Epithelial cell of proximal tubule (primary cell): ENCODE results near the gene MAGI2. TPM values are rescaled to one million over a fixed set of nuclear protein-coding genes. Genes with fewer than 3 reads are reported as not detected.

Experiments
- DNase-seq: peaks from one replicate; pipeline ENCODE4 v3.0.0-alpha.2; 2011; ENCODE audit warnings: low read depth
- H3K4me3 ChIP-seq: 2 replicates; pipeline ENCODE4 v1.5.1; 2011; ENCODE audit warnings: low read depth, mild to moderate bottlenecking, low read length
- CTCF ChIP-seq: conservative IDR thresholded peaks from 2 replicates; pipeline ENCODE4 v1.5.1; 2012; ENCODE audit warnings: low read depth, mild to moderate bottlenecking, low read length
- total RNA-seq: library from RNA; depleted of rRNA; stranded (reverse); fragments of >200 nt; gene quantifications from 2 replicates; pipeline ENCODE4 v1.2.3, GENCODE V29; 2015

MAGI2 gene
- total RNA-seq, 1 donor from 2014 or later: 0.92 TPM

GRCh38 chr7:79425665-79426064 is 27.8 kb downstream of the MAGI2 start:
- no peak overlapping the region for H3K4me3 ChIP-seq
- no peak for DNase-seq
- TF ChIP-seq CTCF: no peak

- no peak overlapping the region for H3K4me3 ChIP-seq
- no peak for TF ChIP-seq CTCF
- DNase-seq: no peak
Measured at GRCh38 chr7:79421751-79422150, 31.7 kb downstream of the MAGI2 start.

- peak; percentile 66 for DNase-seq
- no peak overlapping the region for H3K4me3 ChIP-seq
- TF ChIP-seq CTCF: no peak
Measured at GRCh38 chr7:79420464-79420863, 33.0 kb downstream of the MAGI2 start.

GRCh38 chr7:79414910-79415309 is 38.6 kb downstream of the MAGI2 start:
- H3K4me3 ChIP-seq: no peak overlapping the region
- no peak for TF ChIP-seq CTCF
- no peak for DNase-seq

GRCh38 chr7:79412915-79413314 is 40.6 kb downstream of the MAGI2 start:
- DNase-seq: no peak
- TF ChIP-seq CTCF: no peak
- no peak overlapping the region for H3K4me3 ChIP-seq

GRCh38 chr7:79412438-79412837 is 41.0 kb downstream of the MAGI2 start:
- DNase-seq: no peak
- H3K4me3 ChIP-seq: no peak overlapping the region
- no peak for TF ChIP-seq CTCF

- TF ChIP-seq CTCF: no peak
- H3K4me3 ChIP-seq: no peak overlapping the region
- no peak for DNase-seq
Measured at GRCh38 chr7:79410345-79410744, 43.1 kb downstream of the MAGI2 start.
